Activated CD4-positive, CD25-positive, alpha-beta regulatory T cell (primary cell): ENCODE measurements around the gene ATL3.
"Not testable (repeated sequence)": the region's sequence is repeated elsewhere in the genome, so short reads cannot be mapped to it uniquely, and the experiment has no call there.

Source experiments
- DNase-seq, 4 experiments: peaks; one replicate each; lab custom pipeline; 2025; lab: John Stamatoyannopoulos, UW

The ATL3 gene

GRCh38 chr11:63681321-63682065 lies 10.3 kb upstream of the ATL3 start, which contains the start of gene RTN3:
Gene RTN3, plus strand, starts transcription at chr11:63681500. Its CDS starts 137 bp downstream, at chr11:63681637.
- peak; percentile 94 to 98 (median 96) for DNase-seq

DNA sequence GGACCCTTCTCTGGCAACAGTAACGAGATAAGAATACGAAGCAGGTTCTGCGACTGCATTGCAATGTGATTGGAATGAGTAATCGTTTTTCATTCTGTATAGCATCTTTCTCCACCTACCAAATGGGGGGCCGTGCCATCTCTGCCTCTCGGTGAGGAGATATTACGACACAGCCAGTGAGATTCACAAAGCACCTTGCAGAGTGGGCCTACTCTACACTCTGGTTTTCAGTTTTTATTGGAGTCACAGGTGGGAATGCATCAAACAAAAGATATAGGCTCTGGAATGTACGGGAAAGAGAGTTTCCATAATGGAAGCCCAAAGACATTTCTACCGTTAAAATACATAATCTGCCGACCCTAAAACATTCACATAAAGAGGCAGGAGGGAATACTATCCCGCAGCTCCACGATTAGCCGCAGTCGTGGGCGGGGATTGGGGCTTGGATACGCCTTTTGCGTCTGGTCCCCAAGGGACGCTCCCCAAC lies 9.7 kb upstream of the ATL3 start:
- no peak for DNase-seq

GRCh38 chr11:63673579-63673978 lies 2.4 kb upstream of the ATL3 start:
- no peak for DNase-seq

- no peak for DNase-seq
These were observed 1.9 kb upstream of the ATL3 start for GRCh38 chr11:63672936-63673539.

GRCh38 chr11:63672156-63672463 lies 934 bp upstream of the ATL3 start:
- no peak for DNase-seq

DNA sequence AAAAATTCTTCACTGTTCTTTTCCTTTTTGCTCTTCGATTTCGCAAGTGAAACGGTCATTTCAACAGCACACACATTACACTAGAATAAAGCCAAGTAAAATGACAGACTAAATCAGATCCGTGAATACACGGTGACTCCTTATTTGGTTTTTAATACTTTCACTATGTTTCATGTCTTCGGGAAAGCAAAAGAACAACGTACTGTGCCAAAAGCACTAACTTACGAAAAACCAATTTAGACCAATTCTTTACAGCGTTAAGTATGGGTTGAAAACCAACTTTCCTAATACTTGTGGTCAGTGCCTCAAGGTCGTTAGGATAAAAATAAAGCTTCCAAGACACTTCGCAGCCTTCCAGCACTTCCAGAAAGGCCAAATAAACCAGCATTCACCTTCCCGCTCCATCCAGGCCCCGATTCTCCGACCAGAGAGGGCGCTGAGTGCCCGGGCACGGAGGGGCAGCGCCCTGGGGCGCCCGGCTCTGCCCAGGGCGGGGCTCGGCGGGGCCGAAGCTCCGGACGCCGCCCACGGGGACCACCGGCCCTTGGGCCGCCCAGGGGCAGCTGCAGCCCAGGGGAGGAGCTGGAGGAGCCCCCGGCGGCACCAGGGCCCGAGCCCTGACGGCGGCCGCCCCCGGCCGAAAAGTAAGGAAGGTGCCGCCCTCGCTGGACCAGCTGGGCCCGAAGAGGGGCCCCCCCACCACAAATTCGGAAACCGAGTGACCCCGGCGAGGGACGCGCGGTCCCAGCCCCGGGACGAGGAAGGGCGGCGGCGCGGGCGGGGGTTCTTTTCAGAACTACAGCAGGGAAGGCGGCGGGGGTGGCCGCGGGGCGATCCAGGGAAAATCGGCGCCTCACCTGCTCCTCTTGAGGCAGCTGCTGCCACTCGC lies 499 bp downstream of the ATL3 start:
- peak in 3 of 4 experiments; percentile 2 to 44 (median 20) for DNase-seq

- no peak for DNase-seq
These were observed 1.1 kb downstream of the ATL3 start for GRCh38 chr11:63670096-63670432.

DNA sequence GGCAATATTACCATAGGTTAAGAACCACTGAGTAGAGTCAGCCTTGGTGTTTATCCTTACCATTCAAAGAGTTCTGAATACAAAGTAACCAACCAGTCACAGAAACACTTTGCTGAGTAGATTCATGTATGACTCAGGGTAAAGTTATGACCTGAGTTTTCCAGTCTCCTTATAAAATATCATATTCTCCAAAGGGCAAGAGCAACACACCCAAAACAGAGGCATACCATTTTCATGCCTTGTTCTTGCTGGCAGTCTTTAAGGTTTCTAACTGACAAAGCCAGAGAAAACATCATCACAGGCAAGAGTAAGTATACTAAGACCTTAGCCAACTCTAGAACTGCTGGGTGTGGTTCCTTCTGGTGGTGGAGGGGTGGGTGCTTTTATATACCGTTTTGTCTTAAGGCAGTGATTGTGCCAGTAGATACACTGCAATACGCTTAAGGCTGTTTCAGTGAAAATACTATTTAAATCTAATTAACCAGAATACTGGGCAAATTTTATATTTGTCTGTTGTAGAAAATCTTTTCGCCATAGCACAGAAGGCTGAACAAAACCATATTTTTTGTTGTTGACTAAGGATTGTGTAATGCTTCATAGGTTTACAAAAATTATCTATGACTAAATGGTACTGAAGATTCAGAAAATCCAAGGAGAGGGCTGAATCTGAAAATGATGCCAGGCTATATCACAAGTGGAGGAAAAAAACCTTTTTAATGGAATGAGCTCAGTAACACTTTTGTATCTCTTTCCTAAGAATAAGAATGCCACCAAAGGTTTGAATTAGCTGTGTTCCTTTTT lies 3.0 kb downstream of the ATL3 start:
- DNase-seq = no peak

DNA sequence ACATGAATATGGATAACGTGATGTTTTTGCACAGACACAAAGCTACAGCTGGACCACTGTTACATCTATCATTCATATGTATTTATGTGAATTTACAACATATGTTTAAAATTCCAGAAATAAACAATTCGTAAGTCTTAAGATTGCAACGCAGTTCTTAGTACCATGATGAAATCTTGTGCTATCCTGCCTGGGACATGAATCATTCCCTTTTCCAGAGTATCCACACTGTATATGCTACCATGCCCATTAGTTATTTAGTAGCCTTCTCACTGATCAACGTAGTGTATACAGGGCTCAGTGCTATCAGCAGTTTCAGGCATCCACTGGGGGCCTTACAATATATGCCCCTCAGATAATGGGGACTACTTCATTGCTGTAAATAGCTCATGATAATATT lies 4.3 kb downstream of the ATL3 start:
- DNase-seq = no peak

GRCh38 chr11:63663809-63664208 lies 7.4 kb downstream of the ATL3 start:
- no peak for DNase-seq

GRCh38 chr11:63660972-63661371 lies 10.2 kb downstream of the ATL3 start:
- DNase-seq = no peak

DNA sequence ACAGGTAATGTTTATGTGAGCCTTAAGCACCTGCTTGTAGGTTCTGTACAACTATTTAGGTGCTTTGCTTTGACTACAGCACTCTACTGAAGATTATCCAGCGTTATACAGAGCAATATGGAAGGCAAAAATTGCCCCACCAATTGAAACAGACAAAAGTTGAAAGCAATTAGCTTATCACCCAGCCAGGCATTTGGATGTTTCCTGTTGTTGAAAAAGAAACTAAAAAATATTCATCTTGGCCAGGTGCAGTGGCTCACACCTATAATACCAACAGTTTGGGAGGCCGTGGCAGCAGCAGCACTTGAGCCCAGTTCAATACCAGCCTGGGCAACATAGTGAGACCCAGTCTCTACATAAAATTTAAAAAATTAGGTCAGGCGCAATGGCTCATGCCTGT lies 18.5 kb downstream of the ATL3 start:
- DNase-seq = no peak

DNA sequence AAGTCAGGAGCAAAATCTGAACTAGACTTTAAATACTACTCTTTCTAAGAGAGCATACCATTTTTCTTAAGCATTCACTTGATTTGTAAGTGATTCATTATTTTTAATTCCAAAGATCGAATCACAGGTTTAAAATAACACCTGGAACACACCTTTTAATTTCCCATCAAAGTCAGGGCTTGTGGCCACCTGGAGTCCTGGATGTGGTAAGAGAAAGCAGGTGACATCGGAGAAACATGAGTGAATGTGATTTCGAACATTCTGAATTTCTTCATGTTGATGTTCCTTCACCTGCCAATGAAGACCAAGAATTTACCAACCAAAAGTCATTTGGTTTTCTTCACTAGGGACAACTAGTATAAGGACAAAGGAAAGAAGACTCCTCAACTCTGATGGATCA lies 28.0 kb downstream of the ATL3 start:
- no peak for DNase-seq

- no peak for DNase-seq
These were observed 29.4 kb downstream of the ATL3 start for GRCh38 chr11:63641727-63642126.

DNA sequence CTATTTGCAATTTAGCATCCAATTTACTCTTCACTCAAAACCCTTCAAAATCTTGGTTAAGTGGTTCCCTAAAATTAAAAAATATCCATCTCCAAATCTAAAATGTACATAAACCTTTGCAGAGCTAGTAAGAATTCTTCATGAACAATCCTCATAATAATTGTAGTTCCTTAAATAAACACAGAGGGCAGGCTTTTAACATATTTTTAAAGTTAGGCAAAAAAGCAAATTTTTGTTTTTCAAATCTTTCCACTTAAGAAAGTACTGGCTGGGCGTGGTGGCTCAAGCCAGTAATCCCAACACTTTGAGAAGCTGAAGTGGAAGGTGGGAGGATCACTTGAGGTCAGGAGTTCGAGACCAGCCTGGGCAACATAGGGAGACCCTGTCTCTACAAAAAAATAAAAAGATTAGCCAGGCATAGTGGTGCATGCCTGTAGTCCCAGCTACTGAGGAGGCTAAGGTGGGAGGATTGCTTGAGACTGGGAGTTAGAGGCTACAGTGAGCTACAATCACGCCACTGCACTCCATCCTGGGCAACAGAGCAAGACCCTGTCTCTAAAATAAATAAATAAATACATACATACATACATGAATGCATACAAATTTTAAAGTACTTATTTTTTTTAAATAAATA lies 31.9 kb downstream of the ATL3 start:
- DNase-seq = no peak

- DNase-seq = not testable (repeated sequence)
These were observed 32.7 kb downstream of the ATL3 start for GRCh38 chr11:63638436-63638835.

- DNase-seq = peak; percentile 14 to 40 (median 33)
These were observed 35.3 kb downstream of the ATL3 start for GRCh38 chr11:63635762-63636465.

GRCh38 chr11:63629426-63629825 lies 41.8 kb downstream of the ATL3 start:
- no peak for DNase-seq

DNA sequence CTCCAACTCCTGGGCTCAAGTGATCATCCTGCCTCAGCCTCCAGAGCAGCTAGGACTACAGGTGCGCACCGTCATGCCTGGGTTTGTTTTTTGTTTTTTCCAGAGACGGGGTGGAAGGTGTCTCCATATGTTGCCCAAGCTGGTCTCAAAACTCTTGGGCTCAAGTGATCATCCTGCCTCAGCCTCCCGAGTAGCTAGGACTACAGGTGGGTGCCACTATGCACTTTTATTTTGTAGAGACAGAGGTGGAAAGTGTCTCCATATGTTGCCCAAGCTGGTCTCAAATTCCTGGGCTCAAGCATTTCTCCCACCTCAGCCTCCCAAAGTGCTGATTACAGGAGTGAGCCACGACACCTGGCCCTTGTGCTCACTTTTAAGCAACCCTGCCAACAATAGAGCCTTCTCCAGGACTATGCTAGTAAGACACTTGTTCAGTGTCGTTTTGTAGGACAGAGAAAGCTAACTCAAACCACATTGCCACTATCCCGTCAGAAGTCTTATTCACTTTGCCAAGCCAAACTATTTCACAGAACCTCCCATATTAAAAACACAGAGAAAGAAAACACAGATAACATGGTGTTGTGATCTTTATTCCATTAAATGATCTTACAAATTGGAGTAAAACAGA lies 47.5 kb downstream of the ATL3 start:
- DNase-seq = no peak

- no peak for DNase-seq
These were observed 48.9 kb downstream of the ATL3 start for GRCh38 chr11:63622323-63622722.
